Mesenchymal stem cell (in vitro differentiated cells and primary cell): Measurements from ENCODE around the gene NOM1.
A peak's percentile ranks its signal among the peaks of the same experiment; 100 is the strongest.

Source experiments
- DNase-seq: peaks from one replicate; pipeline ENCODE4 v3.0.0-alpha.2; 2013
- H2AFZ ChIP-seq: one replicate; pipeline ENCODE4 v1.6.1; 2013; ENCODE audit warnings: low read depth, mild to moderate bottlenecking, control low read depth, inconsistent platforms, low read length, moderate library complexity
- H2AK5ac ChIP-seq: 2 replicates; pipeline ENCODE4 v1.6.1; 2013; ENCODE audit warnings: low read length, moderate library complexity, mild to moderate bottlenecking, inconsistent platforms; ENCODE audit not compliant: severe bottlenecking
- H2BK120ac ChIP-seq: one replicate; pipeline ENCODE4 v1.6.1; 2013; ENCODE audit warnings: low read depth, mild to moderate bottlenecking, inconsistent platforms, low read length, moderate library complexity
- H2BK12ac ChIP-seq, 2 experiments: one replicate each; pipeline ENCODE4 v1.6.1; 2013; ENCODE audit warnings: inconsistent platforms in 2 of 2, low read length in 2 of 2, mild to moderate bottlenecking in 2 of 2, moderate library complexity in 2 of 2, control low read depth in 1 of 2
- H2BK15ac ChIP-seq: one replicate; pipeline ENCODE4 v1.6.1; 2013; ENCODE audit warnings: mild to moderate bottlenecking, low read depth, inconsistent platforms; ENCODE audit not compliant: poor library complexity, severe bottlenecking
- H2BK5ac ChIP-seq: 2 replicates; pipeline ENCODE4 v1.6.1; 2013; ENCODE audit warnings: low read depth, mild to moderate bottlenecking, low read length, control low read depth, inconsistent platforms; ENCODE audit not compliant: poor library complexity, severe bottlenecking
- H3K14ac ChIP-seq, 2 experiments: one replicate each; pipeline ENCODE4 v1.6.1; 2013; ENCODE audit warnings: inconsistent platforms in 2 of 2, low read length in 2 of 2, control low read depth in 1 of 2, mild to moderate bottlenecking in 1 of 2, moderate library complexity in 1 of 2
- H3K18ac ChIP-seq, 2 experiments: one replicate each; pipeline ENCODE4 v1.6.1; 2013; ENCODE audit warnings: inconsistent platforms in 2 of 2, low read length in 2 of 2, control low read depth in 1 of 2, low read depth in 1 of 2, mild to moderate bottlenecking in 1 of 2
- H3K23ac ChIP-seq, 2 experiments: one replicate each; pipeline ENCODE4 v1.6.1; 2013; ENCODE audit warnings: inconsistent platforms in 2 of 2, low read length in 2 of 2, mild to moderate bottlenecking in 2 of 2, moderate library complexity in 2 of 2, control low read depth in 1 of 2
- H3K27ac ChIP-seq: 2 replicates; pipeline ENCODE4 v1.5.1; 2013; ENCODE audit warnings: mild to moderate bottlenecking, moderate library complexity, low read length, control low read depth, inconsistent platforms; ENCODE audit not compliant: poor library complexity, severe bottlenecking
- H3K27me3 ChIP-seq, 2 experiments: 2 replicates each; pipeline versions ENCODE4 v1.6.1 to v1.7.0; 2013; ENCODE audit warnings: low read length in 2 of 2, mild to moderate bottlenecking in 2 of 2, moderate library complexity in 2 of 2, control low read depth in 1 of 2, inconsistent platforms in 1 of 2; ENCODE audit not compliant: control insufficient read depth in 1 of 2, insufficient read depth in 1 of 2
- H3K36me3 ChIP-seq, 2 experiments: 2 replicates each; pipeline versions ENCODE4 v1.6.1 to v1.7.0; 2013; ENCODE audit warnings: low read length in 2 of 2, control low read depth in 1 of 2, inconsistent platforms in 1 of 2, low read depth in 1 of 2, mild to moderate bottlenecking in 1 of 2; ENCODE audit not compliant: insufficient read depth in 2 of 2, control insufficient read depth in 1 of 2
- H3K4ac ChIP-seq, 2 experiments: one replicate each; pipeline ENCODE4 v1.6.1; 2013; ENCODE audit warnings: inconsistent platforms in 2 of 2, low read length in 2 of 2, mild to moderate bottlenecking in 2 of 2, moderate library complexity in 2 of 2, control low read depth in 1 of 2, low read depth in 1 of 2
- H3K4me1 ChIP-seq: 2 replicates; pipeline ENCODE4 v1.6.1; 2013; ENCODE audit warnings: low read depth, low read length, control low read depth; ENCODE audit not compliant: control insufficient read depth, insufficient read depth
- H3K4me2 ChIP-seq: 2 replicates; pipeline ENCODE4 v1.6.1; 2013; ENCODE audit warnings: low read length, mild to moderate bottlenecking, inconsistent platforms; ENCODE audit not compliant: poor library complexity, severe bottlenecking
- H3K4me3 ChIP-seq, 2 experiments: 2 replicates each; pipeline versions ENCODE4 v1.5.1 to v1.7.0; 2013; ENCODE audit warnings: low read length in 2 of 2, mild to moderate bottlenecking in 2 of 2, control low read depth in 1 of 2, low read depth in 1 of 2; ENCODE audit not compliant: insufficient read depth in 1 of 2
- H3K79me1 ChIP-seq: replicated peaks from 2 replicates; pipeline ENCODE4 v1.6.1; 2013; ENCODE audit warnings: mild to moderate bottlenecking, control low read depth, low read length, inconsistent platforms; ENCODE audit not compliant: poor library complexity, severe bottlenecking
- H3K9ac ChIP-seq: 2 replicates; pipeline ENCODE4 v1.7.0; 2013; ENCODE audit warnings: mild to moderate bottlenecking, low read length, moderate library complexity
- H3K9me3 ChIP-seq: 2 replicates; pipeline ENCODE4 v1.7.0; 2013; ENCODE audit warnings: mild to moderate bottlenecking, low read length; ENCODE audit not compliant: control insufficient read depth
- H4K8ac ChIP-seq: one replicate; pipeline ENCODE4 v1.6.1; 2013; ENCODE audit warnings: inconsistent platforms, mild to moderate bottlenecking, low read length, moderate library complexity
- H4K91ac ChIP-seq: one replicate; pipeline ENCODE4 v1.6.1; 2013; ENCODE audit warnings: mild to moderate bottlenecking, low read length, inconsistent platforms
- WGBS: methylation state at CpG from one replicate; pipeline ENCODE4 v1.1.7; 2013; ENCODE audit warnings: mixed read lengths; 5-methylcytosine and 5-hydroxymethylcytosine counted together

The NOM1 gene

GRCh38 chr7:157009170-157009777 is 59.8 kb downstream of the NOM1 start:
- Histone ChIP-seq H3K4me3 (peak overlapping the region in 1 of 2 experiments; percentile 43), H3K4me2 (peak overlapping the region; percentile 81), H2AFZ (no peak overlapping the region), H2BK12ac (no peak overlapping the region), H4K91ac (no peak overlapping the region), H3K4me1 (peaks cover 37% of the 10 kb centered on the region), H3K36me3 (no peaks in the 10 kb centered on the region), H2AK5ac (no peak overlapping the region), H2BK5ac (no peak overlapping the region), H3K4ac (no peak overlapping the region), H3K23ac (no peak overlapping the region), H2BK15ac (no peak overlapping the region), H4K8ac (no peak overlapping the region), H3K18ac (no peak overlapping the region), H3K27ac (no peak overlapping the region), H3K9ac (no peak overlapping the region), H3K79me1 (no peaks in the 10 kb centered on the region), H3K14ac (no peak overlapping the region), H3K27me3 (peaks cover 82 to 91% of the 10 kb centered on the region in 2 experiments), H2BK120ac (no peak overlapping the region), H3K9me3 (no peaks in the 10 kb centered on the region)
- WGBS: 5% methylated on average over 29 of the region's 49 CpGs
- DNase-seq: no peak

- Histone ChIP-seq H2BK120ac (no peak overlapping the region), H3K9me3 (no peaks in the 10 kb centered on the region), H3K4me2 (peak overlapping the region; percentile 81), H3K79me1 (no peaks in the 10 kb centered on the region), H2AK5ac (no peak overlapping the region), H4K91ac (no peak overlapping the region), H3K27me3 (peaks cover 82 to 91% of the 10 kb centered on the region in 2 experiments), H2AFZ (no peak overlapping the region), H3K9ac (no peak overlapping the region), H3K4me3 (peak overlapping the region in 1 of 2 experiments; percentile 46), H3K27ac (no peak overlapping the region), H3K18ac (no peak overlapping the region), H3K23ac (no peak overlapping the region), H4K8ac (no peak overlapping the region), H2BK15ac (no peak overlapping the region), H2BK5ac (no peak overlapping the region), H3K14ac (no peak overlapping the region), H3K4me1 (peaks cover 34% of the 10 kb centered on the region), H3K4ac (no peak overlapping the region), H3K36me3 (no peaks in the 10 kb centered on the region), H2BK12ac (no peak overlapping the region)
- 1% methylated on average over 81 of the region's 130 CpGs for WGBS
- DNase-seq: no peak
These were observed 60.5 kb downstream of the NOM1 start for GRCh38 chr7:157009778-157010587.

DNA sequence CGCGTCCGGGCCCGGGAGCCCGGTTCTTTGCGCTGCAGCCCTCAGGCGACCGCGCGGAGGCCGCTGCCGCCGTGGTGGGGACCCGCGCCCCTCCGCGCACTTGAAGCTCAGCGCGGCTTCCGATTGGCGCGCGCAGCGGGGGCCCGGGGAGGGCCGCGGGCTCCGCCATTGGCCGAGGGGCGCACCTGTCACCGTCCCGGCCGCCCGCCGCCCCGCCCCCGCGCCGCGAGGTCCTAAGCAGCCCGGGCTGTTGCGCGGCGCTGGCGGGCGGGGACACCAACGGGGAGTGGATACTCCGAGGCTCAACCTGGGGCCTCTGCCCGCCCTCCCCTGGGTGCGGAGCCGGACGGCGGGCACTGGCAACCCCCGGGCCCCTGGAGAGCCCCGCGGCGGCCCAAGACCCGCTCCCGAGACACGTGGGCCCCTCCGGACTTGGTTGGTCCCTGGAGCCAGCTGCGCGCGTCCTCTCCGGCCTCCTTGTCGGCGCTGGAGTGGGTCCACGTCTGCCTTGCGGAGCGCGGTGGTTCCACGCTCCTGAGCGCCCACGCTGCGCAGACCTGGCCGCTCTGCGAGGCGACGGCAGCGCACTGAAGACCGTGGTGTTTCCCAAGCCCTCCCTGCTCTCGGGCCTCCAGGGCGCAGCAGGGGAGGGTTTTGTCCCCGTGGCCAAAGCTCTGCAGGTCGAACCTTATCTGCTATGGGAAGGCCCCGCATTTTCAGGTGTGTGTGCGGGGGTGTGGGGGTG is 61.2 kb downstream of the NOM1 start, which contains the start of gene MNX1:
Gene MNX1, minus strand, starts transcription at position 76 of the 745 bp plus-strand sequence. CDS start 313 bp downstream, outside the sequence.
- peak within 1 kb of the TSS in 1 of 2 experiments; percentile 46 for H3K4me3 ChIP-seq
- H3K79me1 ChIP-seq: no peaks in the 10 kb centered on the region
- no peak within 1 kb of the TSS for H3K14ac ChIP-seq
- no peak within 1 kb of the TSS for H3K18ac ChIP-seq
- no peak within 1 kb of the TSS for H2BK15ac ChIP-seq
- peaks cover 86 to 92% of the 10 kb centered on the region in 2 experiments for H3K27me3 ChIP-seq
- H2AFZ ChIP-seq: no peak within 1 kb of the TSS
- no peak within 1 kb of the TSS for H2BK5ac ChIP-seq
- peaks cover 27% of the 10 kb centered on the region for H3K4me1 ChIP-seq
- peak within 1 kb of the TSS; percentile 81 for H3K4me2 ChIP-seq
- H3K9me3 ChIP-seq: no peaks in the 10 kb centered on the region
- H4K91ac ChIP-seq: no peak within 1 kb of the TSS
- no peak within 1 kb of the TSS for H2BK120ac ChIP-seq
- H3K4ac ChIP-seq: no peak within 1 kb of the TSS
- no peak within 1 kb of the TSS for H3K27ac ChIP-seq
- H3K36me3 ChIP-seq: no peaks in the 10 kb centered on the region
- no peak within 1 kb of the TSS for H2BK12ac ChIP-seq
- H3K23ac ChIP-seq: peak within 1 kb of the TSS in 1 of 2 experiments; percentile 15
- no peak within 1 kb of the TSS for H3K9ac ChIP-seq
- no peak within 1 kb of the TSS for H4K8ac ChIP-seq
- 1% methylated on average over 72 of the region's 87 CpGs for WGBS
- no peak for DNase-seq
- H2AK5ac ChIP-seq: no peak within 1 kb of the TSS
